Measurements from ENCODE around the gene EIF5.

The EIF5 gene

GRCh38 chr14:103296007-103296406 is 38.0 kb upstream of the EIF5 start:
- in situ Hi-C loops (cut with HindIII; ENCODE audit: low sequenced_read_pairs): no loop called here
- TF ChIP-seq CTCF (IDR thresholded peaks at IDR 0.05; ENCODE audit: low read depth, low read length): no peak
- peak; percentile 28 for DNase-seq (ENCODE audit: low read depth, low spot score)
- no peak overlapping the region for H3K4me3 ChIP-seq (ENCODE audit: low read depth, low read length)

- in situ Hi-C loops (cut with HindIII; ENCODE audit: low sequenced_read_pairs): no loop called here
- peak; percentile 9 for TF ChIP-seq CTCF (IDR thresholded peaks at IDR 0.05; ENCODE audit: low read depth, low read length)
- H3K4me3 ChIP-seq (ENCODE audit: low read depth, low read length): no peak overlapping the region
- no peak for DNase-seq (ENCODE audit: low read depth, low spot score)
Measured at GRCh38 chr14:103296987-103297386, 37.0 kb upstream of the EIF5 start.

DNA sequence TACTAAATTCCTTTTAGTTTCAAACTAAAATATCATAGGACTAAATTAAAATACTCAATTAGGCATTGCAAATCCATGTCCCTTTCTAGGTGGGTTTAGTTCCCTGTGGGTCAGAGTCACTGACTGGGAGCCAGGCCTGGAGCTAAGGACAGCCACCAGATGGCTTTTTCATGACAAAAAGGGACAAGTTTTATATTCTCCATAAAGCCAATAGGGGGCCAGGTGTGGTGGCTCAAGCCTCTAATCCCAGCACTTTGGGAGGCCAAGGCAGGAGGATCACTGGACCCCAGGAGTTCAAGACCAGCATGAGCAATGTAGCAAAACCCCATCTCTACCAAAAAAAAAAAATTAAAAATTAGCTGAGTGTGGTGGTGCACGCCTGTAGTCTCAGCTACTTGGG is 35.4 kb upstream of the EIF5 start:
- no peak for TF ChIP-seq CTCF (IDR thresholded peaks at IDR 0.05; ENCODE audit: low read depth, low read length)
- no peak for DNase-seq (ENCODE audit: low read depth, low spot score)
- no peak overlapping the region for H3K4me3 ChIP-seq (ENCODE audit: low read depth, low read length)
- in situ Hi-C loops (cut with HindIII; ENCODE audit: low sequenced_read_pairs): no loop called here

- in situ Hi-C loops (cut with HindIII; ENCODE audit: low sequenced_read_pairs): no loop called here
- no peak for DNase-seq (ENCODE audit: low read depth, low spot score)
- no peak overlapping the region for H3K4me3 ChIP-seq (ENCODE audit: low read depth, low read length)
- no peak for TF ChIP-seq CTCF (IDR thresholded peaks at IDR 0.05; ENCODE audit: low read depth, low read length)
Measured at GRCh38 chr14:103301512-103302354, 32.3 kb upstream of the EIF5 start.

GRCh38 chr14:103302966-103303365 is 31.1 kb upstream of the EIF5 start:
- TF ChIP-seq CTCF (IDR thresholded peaks at IDR 0.05; ENCODE audit: low read depth, low read length): no peak
- in situ Hi-C loops (cut with HindIII; ENCODE audit: low sequenced_read_pairs): no loop called here

GRCh38 chr14:103304706-103305105 is 29.3 kb upstream of the EIF5 start:
- no peak for TF ChIP-seq CTCF (IDR thresholded peaks at IDR 0.05; ENCODE audit: low read depth, low read length)
- no peak for DNase-seq (ENCODE audit: low read depth, low spot score)
- in situ Hi-C loops (cut with HindIII; ENCODE audit: low sequenced_read_pairs): no loop called here

More at GRCh38 chr14:103302966-103303365, 31.1 kb upstream of the EIF5 start:
- DNase-seq (ENCODE audit: low read depth, low spot score): no peak
- no peak overlapping the region for H3K4me3 ChIP-seq (ENCODE audit: low read depth, low read length)

More at GRCh38 chr14:103304706-103305105, 29.3 kb upstream of the EIF5 start:
- no peak overlapping the region for H3K4me3 ChIP-seq (ENCODE audit: low read depth, low read length)

Data from astrocyte of the spinal cord (primary cell).